Left lobe of liver (tissue), 2 donors: ENCODE data around the gene KLC3. TPM values are rescaled to one million over a fixed set of nuclear protein-coding genes. Genes with fewer than 3 reads are reported as not detected.

ENCODE experiments used
- ATAC-seq: fragments of 200-7000 bp; cut with Tn5 transposase; one replicate; pipeline ENCODE4 v1.9.1; 2020; ENCODE audit warnings: mild to moderate bottlenecking, moderate library complexity
- DNase-seq: peaks from one replicate; pipeline ENCODE4 v3.0.0-alpha.2; 2020; ENCODE audit warnings: low spot score
- total RNA-seq: library from RNA; stranded (reverse); gene quantifications from one replicate; pipeline ENCODE4 v1.2.1, GENCODE V29; 2021
- donor health status: DM: no; HTN: no; CAD: no; lungs with moderate emphysema.
- donor health status: DM: no; HTN: yes; CAD: no.

Gene KLC3
- total RNA-seq, 1 donor from 2014 or later, result not detected

DNA sequence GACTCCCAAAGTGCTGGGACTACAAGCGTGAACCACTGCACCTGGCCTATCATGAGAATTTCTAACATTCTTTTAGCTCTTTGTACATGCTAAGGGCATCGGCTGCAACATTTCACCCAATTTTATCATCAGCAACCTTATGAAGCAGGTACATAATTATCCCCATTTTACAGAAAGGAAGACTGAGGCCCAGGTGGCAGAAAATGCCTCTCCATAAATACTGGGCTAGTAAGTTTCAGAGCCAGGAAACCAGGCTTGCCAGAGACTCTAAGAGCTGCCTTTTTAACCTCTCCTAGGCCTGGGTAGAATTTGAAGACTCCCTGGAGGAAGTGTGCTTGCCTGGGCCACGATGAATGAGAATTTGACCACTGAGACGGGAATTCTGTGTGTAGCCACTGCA lies 27.6 kb downstream of the KLC3 start:
- DNase-seq, result no peak
- no peak for ATAC-seq

DNA sequence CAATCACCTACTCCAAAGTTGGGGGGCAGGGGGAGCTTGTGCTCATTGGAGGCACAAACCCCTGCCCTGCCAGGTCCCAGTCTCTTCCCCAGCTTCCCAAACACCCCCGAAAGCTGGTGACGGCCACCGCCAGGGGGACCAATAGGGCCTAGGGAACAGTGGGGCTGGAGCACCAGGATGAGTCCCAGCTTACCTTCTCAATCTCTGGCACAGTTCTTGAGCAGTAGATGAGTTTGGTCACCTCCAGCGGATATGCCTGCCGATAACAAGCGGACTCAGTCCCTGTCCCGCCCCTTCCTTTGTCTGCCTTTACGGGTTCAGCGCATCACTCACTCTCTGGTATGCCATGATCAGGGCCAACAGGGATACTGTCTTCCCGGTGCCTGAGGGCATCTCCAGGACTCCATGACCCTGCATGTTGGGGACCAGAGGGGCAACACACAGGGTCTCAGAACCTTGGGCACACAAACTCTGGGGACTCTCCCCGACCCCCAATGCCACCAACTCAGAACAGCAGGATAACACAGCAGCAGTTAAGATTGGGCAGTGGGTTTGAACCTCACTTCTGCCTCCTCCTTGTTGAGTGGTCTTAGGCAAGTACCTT lies 28.3 kb downstream of the KLC3 start:
- ATAC-seq, result no peak
- no peak for DNase-seq

GRCh38 chr19:45370410-45371204 lies 30.1 kb downstream of the KLC3 start, which contains the start of gene ERCC2:
ERCC2 (minus strand) TSS chr19:45370573; CDS start chr19:45370540, 33 bp downstream.
- DNase-seq (peak; percentile 100), ATAC-seq (peak; percentile 98)

DNA sequence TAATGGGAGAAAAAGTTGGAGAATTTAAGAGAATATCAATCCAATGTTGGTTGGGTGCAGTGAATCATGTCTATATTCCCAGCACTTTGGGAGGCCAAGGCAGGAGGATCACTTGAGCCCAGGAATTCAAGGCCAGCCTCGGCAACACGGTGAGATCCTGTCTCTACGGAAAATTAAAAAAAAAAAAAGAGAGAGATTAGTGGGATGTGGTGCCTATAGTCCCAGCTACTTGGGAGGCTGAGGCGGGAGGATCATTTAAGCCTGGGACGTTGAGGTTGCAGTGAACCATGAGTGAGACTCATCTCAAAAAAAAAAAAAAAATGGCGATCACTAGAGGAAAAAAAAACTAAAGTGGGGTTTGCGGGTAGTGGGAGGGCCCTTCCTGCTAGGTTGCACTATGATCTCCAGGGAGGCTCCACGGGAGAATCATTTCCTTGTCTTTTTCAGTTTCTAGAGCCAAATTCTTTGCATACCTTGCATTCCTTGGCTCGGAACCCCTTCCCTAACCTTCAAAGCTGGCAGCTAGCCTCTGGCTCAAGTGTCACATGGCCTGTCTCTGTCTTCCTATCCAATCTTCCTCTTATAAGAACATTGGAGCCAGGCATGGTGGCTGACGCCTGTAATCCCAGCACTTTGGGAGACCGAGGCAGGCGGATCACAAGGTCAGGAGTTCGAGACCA lies 35.6 kb downstream of the KLC3 start:
- peak; percentile 60 for ATAC-seq
- no peak for DNase-seq

GRCh38 chr19:45380107-45380506 lies 39.6 kb downstream of the KLC3 start:
- ATAC-seq, result no peak
- DNase-seq, result no peak

DNA sequence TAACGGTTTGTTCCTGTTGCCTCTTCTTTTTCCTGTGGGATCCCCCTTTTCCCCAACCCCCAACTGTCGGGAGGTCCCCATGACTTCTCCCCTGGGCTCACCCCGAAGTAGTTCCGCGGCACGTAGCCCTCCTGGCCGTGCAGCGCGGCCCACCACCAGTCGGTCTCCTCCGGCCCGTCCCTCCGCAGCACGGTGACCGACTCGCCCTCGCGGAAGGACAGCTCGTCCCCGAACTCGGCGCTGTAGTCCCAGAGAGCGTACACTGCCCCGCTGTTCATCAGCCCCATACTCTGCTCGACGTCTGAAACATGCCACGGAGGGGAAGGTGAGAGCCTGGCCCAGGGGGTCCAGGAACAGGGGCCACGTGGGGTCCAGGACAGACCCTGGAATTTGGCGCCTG lies 41.9 kb downstream of the KLC3 start:
- DNase-seq (no peak), ATAC-seq (no peak)

- no peak for DNase-seq
- ATAC-seq, result peak; percentile 58
Observed at GRCh38 chr19:45385392-45386221, 45.1 kb downstream of the KLC3 start.

GRCh38 chr19:45391346-45391745 lies 50.8 kb downstream of the KLC3 start:
- ATAC-seq (peak; percentile 19), DNase-seq (no peak)

- no peak for ATAC-seq
- DNase-seq, result no peak
Observed at GRCh38 chr19:45391871-45392665, 51.5 kb downstream of the KLC3 start.

GRCh38 chr19:45395821-45396617 lies 55.5 kb downstream of the KLC3 start:
- DNase-seq (no peak), ATAC-seq (no peak)

DNA sequence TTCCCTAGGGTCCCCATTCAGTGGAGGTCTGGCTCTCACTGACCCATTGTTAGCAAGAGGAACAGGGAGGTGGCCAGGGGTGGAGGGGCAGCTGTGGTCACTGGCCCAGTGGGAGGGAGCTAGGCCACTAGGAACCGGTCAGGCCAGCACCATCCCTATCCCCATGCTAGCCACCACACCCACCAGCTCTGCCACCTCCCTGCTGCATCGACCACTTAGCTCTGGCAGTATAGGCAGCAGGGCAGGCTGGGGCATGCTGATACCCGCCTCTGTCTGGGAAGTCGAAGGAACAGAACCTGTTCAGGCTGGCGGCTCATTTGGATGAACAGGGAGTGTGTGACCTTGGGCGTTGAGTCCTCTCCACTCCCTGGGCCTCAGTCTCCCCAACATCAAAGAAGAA lies 59.6 kb downstream of the KLC3 start:
- ATAC-seq (no peak), DNase-seq (no peak)

Other genes starting within 250 kb of the KLC3 start
- gene PPP1R37, start 247.6 kb upstream of the KLC3 start, total RNA-seq, result 11.3 TPM
- not detected for gene NKPD1, start 179.8 kb upstream of the KLC3 start, total RNA-seq
- 30.6 TPM for gene TRAPPC6A, start 162.5 kb upstream of the KLC3 start, total RNA-seq
- 6.5 TPM for gene BLOC1S3, start 162.0 kb upstream of the KLC3 start, total RNA-seq
- 4.3 TPM for gene EXOC3L2, start 95.3 kb upstream of the KLC3 start, total RNA-seq
- gene MARK4, start 89.5 kb upstream of the KLC3 start, total RNA-seq, result 17.5 TPM
- not detected for gene CKM, start 17.9 kb upstream of the KLC3 start, total RNA-seq
- gene ERCC2, start 29.8 kb downstream of the KLC3 start, total RNA-seq, result 15.3 TPM
- gene PPP1R13L, start 64.3 kb downstream of the KLC3 start, total RNA-seq, result 8.0 TPM
- gene POLR1G, start 65.9 kb downstream of the KLC3 start, total RNA-seq, result 2.2 TPM
- gene ERCC1, start 83.2 kb downstream of the KLC3 start, total RNA-seq, result 25.8 TPM
- 0.35 TPM for gene FOSB, start 127.2 kb downstream of the KLC3 start, total RNA-seq
- gene RTN2, start 156.3 kb downstream of the KLC3 start, total RNA-seq, result 3.0 TPM
- gene PPM1N, start 157.7 kb downstream of the KLC3 start, total RNA-seq, result 0.86 TPM
- gene VASP, start 166.7 kb downstream of the KLC3 start, total RNA-seq, result 21.7 TPM
- gene OPA3, start 244.1 kb downstream of the KLC3 start, total RNA-seq, result 8.3 TPM